ENCODE measurements around the gene CGA.

Gene CGA

DNA sequence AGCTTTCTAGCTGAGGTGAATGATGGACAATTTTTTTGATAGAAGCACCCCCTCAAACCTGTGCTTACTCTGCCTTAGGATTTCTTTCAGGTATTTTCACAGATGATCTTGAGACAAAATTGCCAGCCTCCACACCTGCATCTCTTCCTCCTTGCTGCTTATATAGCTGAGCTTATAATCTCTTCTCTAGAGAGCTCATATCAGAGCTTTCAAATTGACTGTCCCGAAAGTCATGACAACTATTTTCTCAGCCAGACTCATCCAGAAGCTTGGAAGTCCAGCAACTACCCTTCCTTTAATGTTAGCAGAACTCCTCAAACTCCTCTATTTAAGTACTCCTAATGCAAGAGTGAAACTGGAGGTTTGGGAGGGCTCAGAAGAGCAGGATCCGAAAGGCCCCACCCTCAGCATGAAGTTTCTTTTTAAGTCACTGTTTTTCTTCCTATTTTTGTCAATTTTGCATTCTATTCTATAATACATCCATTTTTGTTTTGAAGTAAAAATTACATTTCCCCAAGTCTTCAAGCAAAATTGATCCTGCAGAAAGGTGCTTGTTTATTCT is 12.7 kb downstream of the CGA start:
- DNase-seq = no peak

- peak; percentile 76 for DNase-seq
Observed at GRCh38 chr6:87078983-87079616, 15.8 kb downstream of the CGA start.

GRCh38 chr6:87075168-87075567 is 19.7 kb downstream of the CGA start:
- DNase-seq = no peak

GRCh38 chr6:87074101-87074621 is 20.7 kb downstream of the CGA start:
- no peak for DNase-seq

DNA sequence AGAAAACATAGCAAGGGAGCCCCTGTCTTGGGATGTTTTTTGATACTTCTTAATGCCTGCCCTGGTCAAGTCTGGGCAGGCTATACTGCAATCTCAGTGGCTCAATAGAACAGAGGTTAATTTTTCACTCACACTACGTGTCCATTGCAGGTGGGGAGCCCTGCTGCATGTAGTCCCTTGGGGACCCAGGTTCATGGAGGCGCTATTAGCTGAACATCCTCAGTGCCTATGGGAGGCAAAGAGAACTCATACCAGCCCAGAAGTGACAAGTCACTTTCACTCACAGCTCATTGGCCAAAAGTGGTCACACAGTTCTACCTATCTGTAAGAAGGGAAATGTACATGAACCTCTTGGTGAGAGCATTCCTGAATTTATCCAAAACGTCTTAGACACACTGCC is 23.2 kb downstream of the CGA start:
- no peak for DNase-seq

DNA sequence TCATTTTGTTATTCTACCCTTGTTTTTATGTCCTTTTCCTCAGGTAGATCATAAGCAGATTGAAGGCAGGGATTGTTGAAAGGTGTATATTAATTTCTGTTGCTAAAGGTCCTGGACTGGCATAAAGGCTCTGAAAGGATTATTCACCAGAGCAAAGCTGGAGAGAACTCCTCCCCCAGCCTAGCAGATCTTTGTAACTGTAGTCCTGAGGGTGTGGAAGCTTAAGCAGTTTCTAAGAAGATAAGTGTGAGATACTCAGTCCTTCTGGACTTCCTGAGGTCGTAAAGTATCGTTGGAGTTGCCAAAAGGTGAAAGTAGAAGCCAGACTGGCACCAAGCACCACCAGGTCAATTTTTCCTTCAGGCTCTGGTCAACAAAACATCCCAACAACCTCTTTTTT is 24.2 kb downstream of the CGA start:
- DNase-seq = no peak

- no peak for DNase-seq
Observed at GRCh38 chr6:87068795-87069194, 26.1 kb downstream of the CGA start.

- peak; percentile 58 for DNase-seq
Observed at GRCh38 chr6:87066449-87067333, 28.2 kb downstream of the CGA start.

DNA sequence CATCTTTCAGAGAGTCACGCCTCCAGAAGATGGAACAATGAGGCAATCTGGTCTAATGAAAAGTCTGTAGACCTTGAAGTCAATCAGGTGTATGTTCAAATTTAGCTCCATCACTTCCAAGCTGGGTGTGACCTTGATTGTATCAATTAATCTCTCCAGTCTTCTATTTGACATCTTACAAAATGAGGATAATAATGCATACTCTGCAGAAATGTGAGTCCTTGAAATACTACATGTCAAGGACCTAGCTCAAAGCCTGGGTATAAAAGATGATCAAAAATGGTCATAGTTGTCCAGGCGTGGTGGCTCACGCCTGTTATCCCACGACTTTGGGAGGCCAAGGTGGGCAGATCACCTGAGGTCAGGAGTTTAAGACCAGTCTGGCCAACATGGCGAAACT is 29.8 kb downstream of the CGA start:
- DNase-seq = no peak

GRCh38 chr6:87059943-87060342 is 35.0 kb downstream of the CGA start:
- DNase-seq = no peak

DNA sequence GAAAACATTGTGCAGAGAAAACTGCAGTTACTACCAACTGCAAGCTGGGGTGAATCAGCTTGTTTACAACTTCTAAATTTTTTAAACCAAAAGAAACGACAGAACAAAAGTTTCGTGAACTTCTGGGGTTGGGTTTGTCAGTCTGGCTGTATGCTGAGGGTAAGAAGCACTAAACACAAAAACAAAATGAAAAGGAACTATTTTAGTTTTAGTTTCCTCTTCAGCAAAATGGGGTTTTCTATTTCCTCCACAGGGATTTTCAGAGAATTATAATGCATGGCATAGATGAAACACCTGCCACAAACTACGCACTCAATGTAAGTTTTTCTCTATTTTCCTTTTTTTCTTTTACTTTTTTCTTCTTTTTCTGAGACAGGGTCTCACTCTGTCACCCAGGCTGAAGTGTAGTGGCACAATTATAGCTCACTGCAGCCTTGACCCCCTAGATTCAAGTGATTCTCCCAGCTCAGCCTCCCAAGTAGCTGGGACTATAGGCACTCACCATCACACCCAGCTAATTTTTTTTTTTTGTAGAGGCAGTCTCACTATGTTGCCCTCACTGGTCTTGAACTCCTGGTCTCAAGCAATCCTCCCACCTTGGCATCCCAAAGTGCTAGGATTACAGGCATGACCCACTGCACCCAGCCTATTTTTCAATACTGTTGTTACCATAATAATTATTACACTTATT is 40.6 kb downstream of the CGA start:
- DNase-seq = no peak

GRCh38 chr6:87053312-87053711 is 41.6 kb downstream of the CGA start:
- no peak for DNase-seq

- no peak for DNase-seq
Observed at GRCh38 chr6:87049779-87050178, 45.1 kb downstream of the CGA start.

DNA sequence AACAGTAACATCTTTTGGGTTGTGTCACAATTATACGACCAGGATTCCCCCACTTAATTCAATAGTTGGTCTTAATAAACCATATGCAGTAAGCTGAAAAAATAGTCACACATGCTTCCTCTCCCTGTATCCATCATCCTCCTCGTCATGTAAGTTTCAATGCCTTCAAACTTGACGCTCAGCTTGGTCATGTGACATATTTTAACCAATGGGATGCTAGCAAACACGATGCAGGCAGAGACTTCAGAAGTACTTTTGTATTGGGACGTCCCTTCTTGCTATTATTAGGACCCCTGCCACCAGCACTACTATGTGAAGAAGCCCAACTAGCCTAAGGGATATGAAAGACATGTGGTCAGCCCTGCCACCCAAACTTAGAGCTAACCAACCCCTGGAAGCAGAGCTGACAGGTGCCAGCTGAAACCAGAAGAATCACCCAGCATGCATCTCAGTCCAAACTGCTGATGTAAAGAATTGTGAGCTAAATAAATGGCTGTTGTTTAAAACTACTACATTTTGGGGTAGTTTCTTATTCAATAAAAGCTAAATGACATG is 49.3 kb downstream of the CGA start:
- DNase-seq = no peak

DNA sequence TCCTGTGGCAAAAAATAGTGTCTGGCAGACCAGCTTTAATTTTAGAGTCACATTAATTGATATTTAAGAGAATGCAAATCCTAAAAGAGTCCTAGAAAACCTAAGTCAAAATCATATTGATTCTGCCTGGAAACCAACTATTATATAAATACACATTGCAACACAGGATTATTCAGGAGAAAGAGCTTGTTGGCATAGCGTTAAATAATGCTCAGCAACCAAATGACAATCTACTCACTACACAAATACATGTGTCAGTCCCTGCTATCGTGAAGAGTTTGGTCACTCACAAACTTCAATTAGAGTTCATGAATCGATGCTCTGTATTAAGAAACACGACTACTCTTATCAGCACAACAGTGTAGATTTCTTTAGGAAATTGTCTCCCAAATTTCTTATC is 54.2 kb downstream of the CGA start:
- no peak for DNase-seq

Measured in activated CD4-positive, alpha-beta T cell treated with anti-CD3 and anti-CD28 coated beads for 48 hours (primary cell).